Activated gamma-delta T cell treated with anti-CD3 and anti-CD28 coated beads, Interleukin-2, amount 50 U/mL, for 16 hours (primary cell): Measurements from ENCODE around the gene MSI2.

Experiments
- DNase-seq: peaks from one replicate; pipeline ENCODE4 v3.0.0-alpha.2; 2020; ENCODE audit warnings: low read depth

The MSI2 gene

DNA sequence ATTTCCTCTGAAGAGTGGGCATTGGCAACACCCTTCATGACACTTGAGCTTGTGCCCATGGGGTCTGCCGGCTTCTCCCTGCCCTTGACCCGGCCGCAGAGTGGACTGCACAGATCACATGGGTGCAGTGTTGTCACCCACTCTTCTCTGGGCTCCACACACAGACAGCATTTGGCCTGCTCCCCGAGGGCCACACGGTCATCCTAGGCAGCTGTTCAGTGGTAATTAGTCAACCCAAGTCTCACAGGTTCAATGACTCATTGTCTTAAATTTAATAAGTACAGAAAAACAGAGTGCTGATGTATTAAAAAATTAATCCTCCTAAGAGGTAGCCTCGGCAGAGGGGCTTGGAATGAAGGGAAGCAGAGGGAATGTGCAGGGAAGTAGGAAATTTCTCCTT is 204.8 kb downstream of the MSI2 start:
- DNase-seq, result no peak

DNA sequence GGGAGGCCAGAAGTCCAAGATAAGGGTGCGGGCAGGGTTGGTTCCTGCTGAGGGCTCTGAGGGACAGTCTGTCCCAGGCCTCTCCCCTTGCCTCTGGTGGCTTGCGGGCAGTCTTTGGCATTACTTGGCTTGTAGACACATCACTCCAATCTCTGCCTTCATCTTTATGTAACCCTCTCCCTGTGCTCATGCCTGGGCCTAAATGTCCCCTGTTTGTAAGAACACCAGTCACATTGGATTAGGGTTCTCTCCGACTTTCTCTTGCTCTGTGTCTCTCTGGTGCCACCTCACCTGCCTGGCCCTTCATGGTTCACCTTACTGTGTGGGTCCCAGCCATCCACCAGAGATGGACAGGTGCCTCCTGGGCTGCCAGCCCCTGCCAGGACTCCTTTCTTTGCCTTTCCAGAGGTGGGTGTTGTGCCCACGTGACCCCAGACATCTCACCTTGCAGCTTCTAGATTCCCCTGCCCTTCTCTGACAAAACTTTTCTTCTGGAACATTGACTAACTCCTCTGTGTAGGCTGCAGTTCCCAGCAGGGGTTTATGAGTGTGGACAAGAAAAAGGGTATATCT is 205.8 kb downstream of the MSI2 start:
- DNase-seq, result no peak

DNA sequence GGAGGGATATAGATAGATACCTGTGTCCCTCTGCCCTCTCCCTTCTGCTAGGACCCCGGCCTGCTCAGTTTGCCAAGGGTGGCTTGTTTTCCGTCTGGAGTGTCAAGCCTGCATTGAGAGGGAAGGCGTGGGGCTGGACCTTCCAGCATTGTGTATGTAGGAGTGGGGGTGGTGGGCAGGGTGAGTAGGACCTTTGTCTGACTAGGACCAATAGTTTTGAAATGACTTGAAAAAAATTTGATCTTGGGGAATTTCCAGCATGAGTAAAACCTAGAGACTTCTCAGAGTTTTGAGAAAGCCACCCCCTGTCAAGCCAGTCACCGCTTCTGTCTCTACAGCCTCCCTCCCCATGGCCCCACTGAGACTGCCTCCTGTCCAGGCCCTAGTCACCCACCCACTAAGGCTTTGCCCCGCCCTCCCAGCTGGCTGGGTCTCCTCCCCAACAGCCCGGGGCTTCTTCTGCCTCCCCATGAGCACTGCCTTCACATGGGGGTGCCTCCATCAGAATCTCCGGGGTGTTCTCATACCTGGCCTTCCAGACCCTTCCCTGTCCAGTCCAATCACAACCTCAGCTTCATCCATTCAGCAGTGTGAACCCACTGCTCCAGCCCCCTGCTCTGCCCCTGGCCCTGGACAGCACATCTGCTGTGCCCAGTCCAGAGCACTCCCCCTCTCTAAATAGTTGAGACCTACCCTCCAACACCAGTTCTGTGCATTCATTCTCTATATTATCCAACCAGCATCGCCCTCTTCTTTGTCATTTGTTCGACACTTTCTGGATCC is 207.0 kb downstream of the MSI2 start:
- peak; percentile 55 for DNase-seq

DNA sequence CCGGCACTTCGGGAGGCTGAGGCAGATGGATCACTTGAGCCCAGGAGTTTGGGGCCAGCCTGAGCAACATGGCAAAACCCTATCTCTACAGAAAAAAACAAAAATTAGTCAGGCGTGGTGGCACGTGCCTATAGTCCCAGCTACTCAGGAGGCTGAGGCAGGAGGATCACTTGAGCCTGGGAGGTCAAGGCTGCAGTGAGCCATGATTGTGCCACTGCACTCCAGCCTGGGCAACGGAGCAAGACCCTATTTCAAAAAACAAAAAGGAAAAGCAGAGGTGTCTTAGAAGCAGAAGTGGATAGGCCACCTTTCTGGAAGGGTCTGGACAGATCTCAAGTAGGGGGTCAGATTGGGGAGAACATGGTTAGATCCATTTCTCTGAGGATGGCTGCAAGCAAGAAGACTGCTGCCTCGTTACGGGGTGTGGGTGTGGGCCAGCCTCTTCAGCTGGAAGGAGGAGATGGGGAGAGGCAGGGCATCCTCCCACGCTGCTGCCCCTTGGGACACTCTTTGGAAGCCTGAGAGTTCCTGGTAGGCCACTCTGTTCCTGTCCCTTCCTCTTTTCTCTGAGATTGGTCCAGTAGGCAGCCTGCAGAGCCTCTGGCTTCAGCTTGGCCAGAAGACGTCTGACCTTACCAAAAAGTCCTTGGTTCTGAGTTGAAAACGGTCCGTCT is 208.0 kb downstream of the MSI2 start:
- DNase-seq, result no peak

DNA sequence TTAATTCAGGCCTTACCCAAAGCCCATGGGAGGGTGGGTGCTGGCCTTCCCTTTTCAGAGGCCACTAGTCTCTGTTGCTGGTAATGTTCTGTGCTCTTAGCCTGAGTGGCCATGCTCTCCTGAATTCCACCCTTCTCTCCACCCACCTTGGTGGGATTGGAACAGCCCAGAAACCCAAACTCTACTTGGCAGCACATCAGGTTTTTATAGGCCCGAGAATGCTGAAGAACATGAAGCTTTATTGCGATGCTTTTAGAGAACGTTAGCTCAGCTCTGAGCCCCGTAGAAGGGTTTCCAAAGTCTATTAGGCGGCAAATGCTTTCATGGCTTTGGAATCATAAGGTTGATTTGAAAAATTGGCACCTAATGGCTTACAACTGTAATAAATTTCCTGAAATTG is 209.3 kb downstream of the MSI2 start:
- DNase-seq, result no peak

DNA sequence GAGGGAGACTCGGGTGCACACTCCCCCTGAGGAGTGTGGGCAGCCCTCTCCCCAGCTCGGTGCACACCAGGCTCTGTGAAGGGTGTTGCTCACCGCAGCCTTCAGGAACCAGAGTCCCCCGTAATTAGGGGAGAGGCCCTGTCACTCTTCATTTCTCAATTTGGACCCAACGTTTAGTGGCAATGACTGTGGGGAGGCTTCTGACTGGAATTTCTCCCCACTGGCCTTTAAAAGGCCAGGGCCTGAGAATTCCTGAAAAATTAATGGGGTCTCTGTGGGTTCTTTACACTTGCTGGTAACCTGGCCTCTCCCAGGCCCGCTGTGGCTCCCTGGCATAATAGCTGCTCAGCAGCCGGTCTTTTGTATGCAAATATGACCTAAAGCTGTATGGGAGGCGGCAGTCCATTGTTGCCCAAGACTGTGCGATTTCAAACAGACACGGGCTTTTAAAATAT is 209.7 kb downstream of the MSI2 start:
- no peak for DNase-seq

DNA sequence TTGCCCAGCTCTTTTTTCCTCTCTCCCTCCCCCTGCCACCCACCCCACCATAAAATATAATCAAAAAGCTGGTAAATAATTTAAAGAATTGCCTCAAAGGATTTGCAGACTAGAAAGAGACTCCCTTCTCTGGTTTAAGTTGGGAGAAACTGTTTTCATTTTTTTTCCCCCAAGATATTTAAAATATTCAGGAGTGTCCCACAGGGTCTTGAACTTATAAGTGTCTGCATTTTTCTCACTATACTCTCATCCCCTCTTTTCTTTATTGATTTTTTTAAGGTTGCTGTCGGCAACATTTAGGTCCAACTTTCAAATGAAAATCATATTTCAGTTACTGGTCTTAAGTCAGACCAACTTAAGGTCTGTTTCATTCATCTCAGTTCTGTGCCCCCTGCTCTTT is 210.2 kb downstream of the MSI2 start:
- no peak for DNase-seq

DNA sequence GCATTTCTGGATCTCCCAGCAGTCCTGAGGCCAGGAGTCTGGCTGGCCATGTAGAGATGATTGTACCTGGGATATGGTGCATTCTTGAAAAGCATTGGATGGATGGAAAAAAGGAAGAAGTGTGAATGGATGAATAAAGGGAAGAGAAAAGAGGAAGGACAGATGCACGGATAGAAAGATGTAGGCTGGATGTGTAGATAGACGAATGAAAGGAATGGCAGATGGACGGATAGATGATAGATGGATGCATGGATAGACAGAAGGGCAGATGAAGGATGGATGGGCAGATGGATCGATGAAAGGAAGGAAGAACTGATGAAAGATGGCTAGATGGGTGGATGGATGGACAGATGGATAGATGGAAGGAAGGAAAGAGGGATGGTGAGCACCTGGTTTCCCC is 210.9 kb downstream of the MSI2 start:
- DNase-seq, result no peak

DNA sequence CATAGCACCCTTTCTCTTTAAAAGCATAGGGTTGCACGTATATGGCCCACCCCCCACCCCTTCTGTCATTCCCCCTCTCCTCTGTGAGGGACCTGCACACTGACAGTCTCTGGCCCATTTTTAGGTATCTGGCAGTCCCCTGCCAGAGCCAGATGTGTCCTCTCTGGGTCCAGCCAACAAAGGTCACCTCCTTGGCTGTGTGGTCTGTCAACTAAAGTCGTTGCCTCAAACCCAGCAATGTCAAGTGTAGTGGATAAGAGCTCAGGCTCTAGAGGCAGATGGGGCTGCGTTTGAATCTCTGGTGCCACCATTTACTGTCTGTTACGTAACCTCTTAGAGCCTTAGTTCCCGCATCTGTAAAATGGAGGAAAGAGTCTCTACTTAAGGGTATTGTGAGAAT is 211.5 kb downstream of the MSI2 start:
- DNase-seq, result no peak

DNA sequence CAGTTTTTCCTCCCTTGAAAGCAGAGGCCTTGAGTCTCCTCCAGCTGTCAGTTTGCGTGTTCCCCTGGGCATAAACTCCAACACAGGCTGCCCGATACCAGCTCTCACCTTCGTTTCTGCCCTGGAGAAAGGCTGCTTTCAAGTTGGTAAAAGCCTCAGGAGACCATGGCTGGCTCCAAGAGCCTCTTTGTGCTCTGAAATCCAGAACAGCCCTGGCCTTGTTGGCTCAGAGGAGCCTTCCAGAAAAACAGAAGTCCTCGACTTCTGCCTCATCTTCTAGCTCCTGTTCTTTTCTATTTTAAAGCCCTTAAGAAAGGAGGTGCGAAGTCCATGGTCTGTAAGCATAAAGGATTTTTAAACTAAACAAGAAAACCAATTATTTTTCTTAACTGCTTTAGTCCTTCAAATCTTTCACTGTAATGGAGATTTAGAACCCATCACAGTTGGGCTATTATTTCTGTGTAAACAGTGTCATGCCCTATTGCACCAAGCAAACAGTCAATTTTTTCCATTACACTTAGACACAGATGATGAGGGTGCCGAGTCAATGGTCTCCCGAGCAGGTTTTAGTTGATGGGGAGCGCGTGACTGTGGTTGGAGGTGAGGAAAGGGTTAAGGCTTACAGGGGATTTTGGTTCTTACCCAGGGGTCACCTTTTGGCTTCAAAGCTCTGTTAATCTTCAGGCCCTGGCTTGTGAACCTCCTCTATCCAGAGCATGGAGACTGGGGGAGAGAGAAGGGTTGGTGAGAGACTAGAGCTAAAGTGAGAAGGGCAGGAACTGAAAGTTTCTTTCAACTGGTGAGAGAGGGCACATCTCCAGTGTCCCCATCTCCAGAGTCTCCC is 212.8 kb downstream of the MSI2 start:
- no peak for DNase-seq

DNA sequence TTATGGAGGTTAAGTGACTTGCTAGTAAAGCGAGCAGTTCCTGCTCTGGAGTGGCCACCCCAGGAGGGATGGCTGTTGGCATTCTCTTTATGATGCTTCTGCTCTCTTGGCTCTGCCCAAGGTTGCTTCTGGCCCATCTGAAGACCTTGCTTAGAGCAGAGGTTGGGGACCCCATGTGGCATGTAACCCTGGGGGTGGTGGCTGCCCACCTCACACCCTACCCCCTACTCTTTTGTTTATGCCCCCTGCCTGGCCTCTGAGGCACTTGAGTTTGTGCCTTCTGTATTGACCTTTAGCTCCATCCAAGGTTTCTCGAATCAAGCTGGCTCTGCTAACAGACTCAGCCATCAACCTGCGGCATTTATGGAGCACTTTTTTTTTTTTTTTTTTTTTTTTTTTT is 214.6 kb downstream of the MSI2 start:
- DNase-seq, result no peak

DNA sequence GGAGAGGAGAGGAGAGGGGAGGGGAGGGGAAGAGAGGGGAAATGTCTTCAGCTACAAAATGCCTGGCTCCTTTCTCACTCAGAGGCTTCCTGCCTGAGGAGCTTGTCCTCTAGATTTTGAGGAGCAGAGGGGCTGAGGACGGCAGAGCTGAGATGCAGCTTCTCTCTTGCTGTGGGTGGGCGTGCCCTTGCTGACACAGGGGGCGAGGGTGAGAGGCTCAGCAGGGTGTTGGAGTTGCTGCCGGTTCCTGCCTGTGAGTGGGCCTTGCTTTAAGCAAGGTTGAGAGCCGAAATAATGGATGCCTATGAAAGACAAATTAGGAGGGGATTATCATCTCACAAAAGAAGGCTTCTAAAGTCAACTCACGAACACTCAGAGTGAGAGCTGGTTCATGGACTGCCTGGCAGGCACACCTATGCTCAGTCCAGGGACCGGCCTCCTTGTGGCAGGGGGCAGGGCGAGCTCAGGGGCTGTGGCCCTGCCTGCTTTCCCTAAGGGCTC is 215.6 kb downstream of the MSI2 start:
- no peak for DNase-seq

DNA sequence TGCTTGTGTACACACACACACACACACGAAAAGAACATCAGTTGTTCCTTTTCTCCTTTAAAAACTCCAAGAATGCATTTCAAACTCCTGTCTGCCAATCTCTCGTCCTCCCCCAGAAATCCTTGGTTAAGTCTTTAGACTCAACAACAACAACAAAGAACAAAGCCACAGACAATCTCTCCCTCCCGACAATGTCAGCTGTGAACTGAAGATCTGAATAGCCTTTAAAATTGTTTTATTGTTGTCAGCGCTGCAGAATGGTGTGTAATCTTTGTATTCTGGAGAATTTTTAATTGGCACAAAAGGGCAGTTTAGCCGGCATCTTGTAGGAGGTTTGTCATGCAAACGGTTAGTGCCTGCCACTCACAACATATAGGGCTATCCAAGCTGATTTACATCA is 219.5 kb downstream of the MSI2 start:
- no peak for DNase-seq

DNA sequence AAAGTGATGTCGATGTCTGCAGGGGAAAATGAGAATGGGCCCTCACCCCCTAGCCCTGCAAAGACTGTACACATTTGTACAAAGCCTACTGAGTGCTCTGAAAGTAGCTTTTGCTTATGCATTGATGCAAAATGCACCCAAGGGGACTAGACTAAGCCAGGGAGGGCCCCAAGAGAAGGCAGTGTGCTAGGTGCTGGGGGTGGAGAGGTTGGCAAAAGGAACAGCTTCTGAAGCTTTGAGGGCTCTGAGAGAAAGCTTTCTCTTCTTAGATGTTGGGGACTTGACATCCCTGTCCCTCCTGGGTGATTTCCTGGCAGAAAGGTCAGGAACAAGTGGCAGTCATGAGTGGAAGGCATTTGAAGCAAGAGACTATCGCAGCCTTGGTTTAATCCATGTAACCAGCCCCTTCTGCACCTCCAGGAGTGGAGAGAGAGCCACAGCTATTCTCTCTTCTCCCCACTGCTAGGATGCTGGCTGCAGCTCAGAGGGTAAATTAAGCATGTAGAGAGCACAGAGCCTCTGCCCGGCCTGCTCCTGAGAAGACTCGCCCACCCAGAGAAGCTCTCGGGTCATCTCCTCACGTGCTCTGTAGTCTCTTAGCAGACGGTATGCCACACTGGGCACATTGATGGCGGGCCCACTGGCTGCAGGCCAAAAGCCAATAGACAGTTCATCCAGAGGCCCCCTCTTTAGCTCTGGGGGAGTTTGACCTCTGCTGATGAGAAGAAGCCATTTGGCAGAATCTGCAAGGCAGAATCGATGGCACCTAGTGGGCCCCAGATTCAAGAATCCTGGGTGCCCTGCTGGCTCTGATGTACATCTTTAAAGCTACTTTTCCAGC is 221.4 kb downstream of the MSI2 start:
- no peak for DNase-seq

DNA sequence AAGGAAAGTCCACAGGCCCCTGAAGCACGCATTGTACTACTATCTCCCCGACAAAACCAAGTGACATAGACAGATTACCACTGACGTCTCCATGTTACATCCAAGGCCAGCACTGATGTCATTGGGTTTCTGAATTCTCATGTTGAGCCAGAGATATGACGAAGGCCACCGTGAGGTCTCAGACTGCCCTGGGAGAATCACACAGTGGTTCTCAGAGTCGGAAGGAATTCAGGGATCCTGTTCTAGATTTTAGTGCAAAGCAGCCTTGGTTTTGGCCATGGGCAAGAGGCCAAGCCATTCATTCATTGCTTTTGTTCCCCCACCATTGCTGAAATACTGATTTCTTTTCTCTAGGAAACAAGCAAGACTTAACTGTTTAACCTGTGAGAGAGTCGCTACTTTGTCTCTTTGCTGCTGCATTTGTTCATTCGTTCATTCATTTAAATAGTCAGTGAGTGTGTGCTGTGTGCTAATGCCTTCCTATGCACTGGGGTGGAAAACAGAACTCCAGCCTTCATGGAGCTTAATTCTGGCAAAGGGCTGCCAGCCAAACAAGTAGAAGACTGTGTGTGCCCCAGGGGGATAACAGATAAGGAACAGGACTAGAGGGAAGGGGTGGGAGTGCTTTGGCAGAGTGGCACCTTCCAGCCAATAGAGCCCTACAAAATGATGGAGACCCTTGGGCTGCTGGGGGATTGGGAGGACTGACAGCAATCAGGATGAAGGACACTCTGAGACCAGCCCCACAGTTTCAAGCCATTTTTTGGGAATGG is 222.3 kb downstream of the MSI2 start:
- no peak for DNase-seq

DNA sequence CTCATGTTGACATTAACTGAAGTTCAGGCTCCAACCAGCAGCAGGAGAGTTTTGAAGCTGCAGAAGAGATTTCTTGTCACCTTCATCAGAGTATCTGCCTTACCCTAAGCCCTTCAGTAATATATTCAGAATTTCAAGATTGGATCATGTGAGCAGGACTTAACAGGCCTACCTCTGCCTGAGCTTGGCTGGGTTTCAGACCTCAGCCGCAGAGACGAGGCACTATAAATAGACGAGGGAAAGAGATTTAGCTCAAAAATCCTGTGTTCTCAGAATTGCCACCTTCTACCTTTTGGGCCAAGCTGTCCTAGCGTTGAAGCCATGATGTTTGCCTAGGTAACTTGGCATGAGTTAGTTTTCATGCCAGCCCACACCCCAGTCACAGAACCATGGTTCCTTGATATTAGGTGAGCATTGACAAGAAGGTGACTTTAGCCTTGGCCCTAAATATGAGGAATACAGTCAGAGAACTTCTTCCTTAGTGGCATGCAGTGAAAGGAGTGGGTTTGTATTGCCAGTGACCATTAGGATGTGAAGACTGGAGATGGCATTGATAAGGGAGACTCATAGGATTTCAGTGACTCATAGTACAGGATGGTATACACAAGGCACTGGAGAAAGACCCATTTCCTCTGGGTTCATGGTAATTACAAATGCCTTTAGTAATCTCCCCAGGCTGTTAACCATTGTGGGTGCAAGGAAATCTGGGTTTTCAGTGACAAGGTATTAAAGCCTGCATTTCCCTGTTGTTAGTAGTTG is 224.3 kb downstream of the MSI2 start:
- no peak for DNase-seq

DNA sequence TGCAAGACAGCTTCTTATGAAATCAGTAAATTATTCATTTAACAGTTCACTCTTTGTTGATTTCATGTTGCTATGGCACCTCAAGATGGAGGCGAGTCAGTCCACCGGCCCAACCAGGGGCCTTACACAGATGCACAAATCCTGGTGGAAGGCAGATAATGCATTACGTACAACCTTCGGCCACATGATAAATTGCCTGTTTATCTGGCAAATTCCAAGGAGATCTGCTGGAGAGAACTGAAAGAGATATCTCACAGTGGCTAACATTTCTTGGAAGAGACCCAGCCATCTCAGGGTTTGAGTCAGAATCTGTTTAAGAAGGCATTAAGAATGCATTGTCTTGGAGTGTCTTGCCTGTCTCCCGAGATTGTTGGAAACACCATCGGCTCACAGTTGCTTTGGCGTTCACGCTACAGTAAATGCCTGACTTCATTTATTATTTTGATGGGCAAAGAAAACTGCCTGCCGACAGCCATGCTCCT is 225.6 kb downstream of the MSI2 start:
- no peak for DNase-seq

DNA sequence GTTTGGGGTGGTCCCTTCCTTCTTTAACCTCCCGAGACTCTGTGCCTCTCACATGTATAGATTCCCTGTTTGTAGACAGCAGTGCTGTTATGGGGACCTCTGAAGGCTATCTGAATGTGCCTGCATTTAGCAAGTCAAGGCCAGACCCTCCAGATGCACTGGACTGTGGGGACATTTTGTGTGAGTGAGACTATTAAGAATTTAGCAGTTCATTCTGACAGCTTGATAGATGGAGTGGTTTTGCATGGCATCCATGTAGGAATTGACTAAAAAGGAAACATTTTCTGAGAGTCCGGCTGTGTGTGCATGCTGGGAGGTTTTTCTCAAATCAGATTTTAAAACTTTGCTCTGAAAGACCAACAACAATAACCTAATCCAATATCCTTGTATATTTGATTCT is 226.3 kb downstream of the MSI2 start:
- no peak for DNase-seq

DNA sequence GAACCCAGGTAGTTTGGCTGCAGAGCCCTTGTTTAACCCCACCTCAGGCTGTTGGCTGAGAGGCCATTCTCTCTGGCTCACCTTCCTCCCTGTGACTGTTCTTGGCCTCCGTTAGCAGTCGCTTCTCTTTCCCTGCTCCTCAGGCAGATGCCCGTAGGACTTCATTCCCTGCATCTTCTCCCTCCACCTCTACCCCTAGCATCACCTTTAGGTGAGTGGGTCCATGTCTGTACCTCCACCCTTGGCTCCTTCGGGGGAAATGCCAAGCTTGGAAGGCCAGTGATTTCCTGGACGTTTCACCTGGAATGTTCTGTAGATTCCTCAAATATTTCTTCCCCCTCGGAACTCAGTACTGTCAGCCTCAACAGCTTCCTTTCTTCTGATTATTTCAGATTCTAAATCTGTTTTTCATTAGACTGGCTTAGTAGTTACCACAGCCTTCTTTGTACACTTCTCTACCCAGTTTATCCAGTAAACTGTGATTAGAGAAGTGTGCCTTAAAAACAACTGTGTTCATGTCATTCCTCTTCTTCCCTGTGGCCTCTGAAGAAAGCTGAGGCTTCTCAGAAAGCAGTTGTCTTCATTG is 227.9 kb downstream of the MSI2 start:
- no peak for DNase-seq
